Panc1 (cell line): ENCODE measurements around the gene IFIT1.

ENCODE experiments used
- POLR2AphosphoS5 ChIP-seq: IDR thresholded peaks from 2 replicates; pipeline ENCODE4 v1.6.1; 2012; ENCODE audit warnings: mild to moderate bottlenecking, low read depth, low read length, moderate library complexity
- SIN3A ChIP-seq: IDR thresholded peaks from 2 replicates; pipeline ENCODE4 v1.6.1; 2012; ENCODE audit warnings: low read depth, mild to moderate bottlenecking, low read length, moderate library complexity, borderline replicate concordance; ENCODE audit not compliant: insufficient read depth
- TF ChIP-seq, protein P1 (sequence below): fragments of 450-650 bp; IDR thresholded peaks from 2 replicates; pipeline ENCODE4 v1.5.1; 2017; ENCODE audit warnings: mild to moderate bottlenecking

DNA sequence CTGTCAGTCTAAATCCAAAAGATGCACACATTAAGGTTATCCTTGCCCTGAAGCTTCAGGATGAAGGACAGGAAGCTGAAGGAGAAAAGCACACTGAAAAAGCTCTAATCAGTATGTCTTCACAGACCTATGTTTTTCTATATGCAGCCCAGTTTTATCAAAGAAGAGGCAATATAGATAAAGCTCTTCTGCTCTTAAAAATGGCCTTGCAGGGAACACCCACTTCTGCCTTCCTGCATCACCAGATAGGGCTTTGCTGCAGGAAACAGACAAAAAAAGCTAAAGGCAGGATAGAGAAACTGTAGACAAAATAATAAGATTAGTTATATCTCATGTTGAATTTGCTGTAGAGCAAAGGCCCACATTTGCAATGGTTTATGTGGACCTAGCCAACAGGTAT lies 29.5 kb upstream of the IFIT1 start:
- TF ChIP-seq, protein P1, sequence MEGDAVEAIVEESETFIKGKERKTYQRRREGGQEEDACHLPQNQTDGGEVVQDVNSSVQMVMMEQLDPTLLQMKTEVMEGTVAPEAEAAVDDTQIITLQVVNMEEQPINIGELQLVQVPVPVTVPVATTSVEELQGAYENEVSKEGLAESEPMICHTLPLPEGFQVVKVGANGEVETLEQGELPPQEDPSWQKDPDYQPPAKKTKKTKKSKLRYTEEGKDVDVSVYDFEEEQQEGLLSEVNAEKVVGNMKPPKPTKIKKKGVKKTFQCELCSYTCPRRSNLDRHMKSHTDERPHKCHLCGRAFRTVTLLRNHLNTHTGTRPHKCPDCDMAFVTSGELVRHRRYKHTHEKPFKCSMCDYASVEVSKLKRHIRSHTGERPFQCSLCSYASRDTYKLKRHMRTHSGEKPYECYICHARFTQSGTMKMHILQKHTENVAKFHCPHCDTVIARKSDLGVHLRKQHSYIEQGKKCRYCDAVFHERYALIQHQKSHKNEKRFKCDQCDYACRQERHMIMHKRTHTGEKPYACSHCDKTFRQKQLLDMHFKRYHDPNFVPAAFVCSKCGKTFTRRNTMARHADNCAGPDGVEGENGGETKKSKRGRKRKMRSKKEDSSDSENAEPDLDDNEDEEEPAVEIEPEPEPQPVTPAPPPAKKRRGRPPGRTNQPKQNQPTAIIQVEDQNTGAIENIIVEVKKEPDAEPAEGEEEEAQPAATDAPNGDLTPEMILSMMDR = no peak
- TF ChIP-seq POLR2AphosphoS5 = no peak
- TF ChIP-seq SIN3A = no peak
